HEK293T (cell line): ENCODE measurements around the gene CPHXL2.

Source experiments
- CTCF ChIA-PET: fragments of 350-600 bp; formaldehyde crosslinking; extraction: SDS; loops from one replicate; lab custom pipeline; 2021; ENCODE audit warnings: antibody characterized with exemption, inconsistent platforms; lab: Yijun Ruan, JAX
- POLR2A ChIA-PET: fragments of 350-600 bp; formaldehyde crosslinking; extraction: SDS; loops from one replicate; lab custom pipeline; 2020; ENCODE audit warnings: antibody characterized with exemption, inconsistent platforms; lab: Yijun Ruan, JAX
- DNase-seq: peaks from one replicate; pipeline ENCODE4 v3.0.0; 2012; ENCODE audit warnings: mixed read lengths; ENCODE audit errors: extremely low spot score
- ARNT ChIP-seq: fragments of 450-650 bp; IDR thresholded peaks from 2 replicates; pipeline ENCODE4 v1.6.1; 2017; ENCODE audit warnings: mild to moderate bottlenecking
- BHLHE40 ChIP-seq: fragments of 450-650 bp; IDR thresholded peaks from 2 replicates; pipeline ENCODE4 v1.6.1; 2016; ENCODE audit warnings: mild to moderate bottlenecking, moderate library complexity, borderline replicate concordance
- CTBP1 ChIP-seq: fragments of 450-650 bp; IDR thresholded peaks from 2 replicates; pipeline ENCODE4 v1.6.1; 2016; ENCODE audit warnings: borderline replicate concordance
- ELF4 ChIP-seq: fragments of 450-650 bp; IDR thresholded peaks from 2 replicates; pipeline ENCODE4 v1.6.1; 2017; ENCODE audit warnings: antibody characterized with exemption
- FOXA1 ChIP-seq: fragments of 450-650 bp; IDR thresholded peaks from 2 replicates; pipeline ENCODE4 v1.6.1; 2016; ENCODE audit warnings: mild to moderate bottlenecking
- FOXK2 ChIP-seq: fragments of 450-650 bp; IDR thresholded peaks from 2 replicates; pipeline ENCODE4 v1.6.1; 2016; ENCODE audit warnings: mild to moderate bottlenecking
- FOXM1 ChIP-seq: fragments of 450-650 bp; IDR thresholded peaks from 2 replicates; pipeline ENCODE4 v1.6.1; 2017; ENCODE audit warnings: mild to moderate bottlenecking, borderline replicate concordance
- HDGF ChIP-seq: fragments of 450-650 bp; IDR thresholded peaks from 2 replicates; pipeline ENCODE4 v1.6.1; 2017; ENCODE audit warnings: antibody characterized with exemption, borderline replicate concordance
- L3MBTL2 ChIP-seq: fragments of 450-650 bp; conservative IDR thresholded peaks from 2 replicates; pipeline ENCODE4 v1.6.1; 2016; ENCODE audit warnings: mild to moderate bottlenecking
- LEF1 ChIP-seq: fragments of 450-650 bp; IDR thresholded peaks from 2 replicates; pipeline ENCODE4 v1.6.1; 2017; ENCODE audit warnings: mild to moderate bottlenecking, borderline replicate concordance
- NFRKB ChIP-seq: fragments of 450-650 bp; IDR thresholded peaks from 2 replicates; pipeline ENCODE4 v1.6.1; 2016; ENCODE audit warnings: mild to moderate bottlenecking, moderate library complexity
- PKNOX1 ChIP-seq: fragments of 450-650 bp; IDR thresholded peaks from 2 replicates; pipeline ENCODE4 v1.6.1; 2016
- SP1 ChIP-seq: fragments of 450-650 bp; IDR thresholded peaks from 2 replicates; pipeline ENCODE4 v1.6.1; 2017
- SUZ12 ChIP-seq: fragments of 450-650 bp; IDR thresholded peaks from 2 replicates; pipeline ENCODE4 v1.6.1; 2016; ENCODE audit warnings: mild to moderate bottlenecking
- TARDBP ChIP-seq: fragments of 450-650 bp; IDR thresholded peaks from 2 replicates; pipeline ENCODE4 v1.6.1; 2016
- ZNF384 ChIP-seq: fragments of 450-650 bp; IDR thresholded peaks from 2 replicates; pipeline ENCODE4 v1.6.1; 2016

Gene CPHXL2

GRCh38 chr16:75658175-75658574 lies 18.6 kb downstream of the CPHXL2 start:
- ChIA-PET POLR2A (interaction anchor here (1.6 kb wide), 1 partner anchor 10 kb away, joined by 7 read pairs; the partner anchor contains the start of genes KARS1 and TERF2IP), CTCF (no interaction called here)
- TF ChIP-seq FOXK2 = no peak
- TF ChIP-seq HDGF = no peak
- no peak for TF ChIP-seq PKNOX1
- TF ChIP-seq SP1 = no peak
- no peak for DNase-seq

GRCh38 chr16:75653922-75654321 lies 22.9 kb downstream of the CPHXL2 start:
- ChIA-PET POLR2A (no interaction called here), CTCF (interaction anchor here (0.7 kb wide), 1 partner anchor 288 kb away, joined by 5 read pairs; no protein-coding TSS in a partner anchor)
- no peak for DNase-seq
- no peak for TF ChIP-seq FOXA1
- TF ChIP-seq CTBP1 = no peak
- no peak for TF ChIP-seq HDGF
- no peak for TF ChIP-seq ARNT
- TF ChIP-seq PKNOX1 = no peak
- TF ChIP-seq L3MBTL2 = no peak

GRCh38 chr16:75648265-75649076 lies 28.3 kb downstream of the CPHXL2 start:
- TF ChIP-seq FOXK2 = peak; percentile 91
- no peak for TF ChIP-seq SP1
- peak; percentile 74 for DNase-seq
- POLR2A ChIA-PET = interaction anchor here (1.0 to 3.0 kb wide), 26 partner anchors 8 to 398 kb away, joined by 3 to 32 read pairs (median 4); partner anchors contain the start of genes ADAT1, CFDP1, CHST6 and GABARAPL2
- CTCF ChIA-PET = interaction anchor here (0.6 to 0.7 kb wide), 2 partner anchors 26 to 151 kb away, joined by 3 read pairs; partner anchors contain the start of gene ADAT1

GRCh38 chr16:75647492-75648264 lies 29.1 kb downstream of the CPHXL2 start, which contains the start of the genes KARS1 and TERF2IP:
Gene KARS1 (minus strand): TSS chr16:75647665. CDS start chr16:75647639, 26 bp downstream.
Gene TERF2IP (plus strand): TSS chr16:75647773. CDS start chr16:75647883, 110 bp downstream.
- ChIA-PET CTCF (interaction anchor here (0.6 to 0.7 kb wide), 2 partner anchors 25 to 150 kb away, joined by 3 read pairs; partner anchors contain the start of gene ADAT1), POLR2A (interaction anchor here (0.8 to 3.0 kb wide), 28 partner anchors 8 to 397 kb away, joined by 3 to 32 read pairs (median 4); partner anchors contain the start of genes ADAT1, CFDP1, CHST6 and GABARAPL2)
- peak; percentile 93 for DNase-seq
- no peak for TF ChIP-seq HDGF
- peak; percentile 81 for TF ChIP-seq PKNOX1
- TF ChIP-seq ELF4 = peak; percentile 68

GRCh38 chr16:75647112-75647491 lies 29.7 kb downstream of the CPHXL2 start:
- DNase-seq = no peak
- POLR2A ChIA-PET = interaction anchor here (0.8 to 3.0 kb wide), 25 partner anchors 9 to 396 kb away, joined by 3 to 32 read pairs (median 4); partner anchors contain the start of genes ADAT1, CFDP1, CHST6 and GABARAPL2
- TF ChIP-seq L3MBTL2 (no peak; the same call in 1 of the 2 replicates), TARDBP (no peak), ARNT (no peak), ELF4 (no peak), ZNF384 (no peak), FOXK2 (no peak), HDGF (no peak), FOXM1 (no peak), NFRKB (no peak), CTBP1 (no peak), FOXA1 (no peak), SP1 (no peak), LEF1 (no peak), SUZ12 (no peak), BHLHE40 (no peak), PKNOX1 (no peak)
- CTCF ChIA-PET = no interaction called here
